Measurements from ENCODE around the gene DKC1. TPM values are rescaled to one million over a fixed set of nuclear protein-coding genes. Genes with fewer than 3 reads are reported as not detected.

DKC1 gene
- polyA plus RNA-seq, 3 donors: 14.1 to 21.6 (median 17.0) TPM

Small RNA genes within 50 kb of the gene (small RNA-seq; reads per million reads assigned to genes)
- not detected for gene SNORA36A (ENCODE audit: insufficient read length, low read depth)

Other genes starting within 250 kb of the DKC1 start
- gene FAM3A, start 246.6 kb upstream of the DKC1 start, polyA plus RNA-seq: 10 to 100 TPM; 14.5 to 26.5 (median 16.3) TPM
- gene G6PD, start 216.0 kb upstream of the DKC1 start, polyA plus RNA-seq: 100 to 1,000 TPM in 1 of 3 donors, 10 to 100 TPM in 2; 10.7 to 165 (median 14.7) TPM
- 10 to 100 TPM; 31.3 to 60.8 (median 33.7) TPM for gene IKBKG, start 215.2 kb upstream of the DKC1 start, polyA plus RNA-seq
- not detected for gene CTAG1A, start 177.7 kb upstream of the DKC1 start, polyA plus RNA-seq
- not detected for gene CTAG1B, start 143.6 kb upstream of the DKC1 start, polyA plus RNA-seq
- not detected for gene CTAG2, start 109.3 kb upstream of the DKC1 start, polyA plus RNA-seq
- gene GAB3, start 11.8 kb upstream of the DKC1 start, polyA plus RNA-seq: 10 to 100 TPM in 1 of 3 donors, 1 to 10 TPM in 2; 6.2 to 44.0 (median 9.5) TPM
- gene MPP1, start 42.6 kb downstream of the DKC1 start, polyA plus RNA-seq: 100 to 1,000 TPM; 120 to 139 (median 135) TPM
- not detected for gene SMIM9, start 71.8 kb downstream of the DKC1 start, polyA plus RNA-seq
- 10 to 100 TPM in 1 of 3 donors, 1 to 10 TPM in 2; 6.7 to 15.3 (median 8.1) TPM for gene F8A1, start 123.5 kb downstream of the DKC1 start, polyA plus RNA-seq

All from CD14-positive monocyte (primary cell).